Fibroblast of peridontal ligament (primary cell): ENCODE data around the gene PNCK.

Source experiments
- DNase-seq: peaks from one replicate; pipeline ENCODE4 v3.0.0-alpha.2; 2010; ENCODE audit errors: extremely low read depth

PNCK gene

GRCh38 chrX:153626863-153627674, 46.5 kb downstream of the PNCK start:
- DNase-seq, result no peak

GRCh38 chrX:153626025-153626633, 47.5 kb downstream of the PNCK start:
- DNase-seq, result no peak

GRCh38 chrX:153625271-153626024, 48.2 kb downstream of the PNCK start:
- DNase-seq, result no peak

GRCh38 chrX:153624196-153625091, 49.2 kb downstream of the PNCK start:
- DNase-seq, result no peak

- no peak for DNase-seq
These were observed 50.1 kb downstream of the PNCK start for GRCh38 chrX:153623310-153624029.

- DNase-seq, result no peak
These were observed 50.8 kb downstream of the PNCK start for GRCh38 chrX:153622661-153623309.

- DNase-seq, result no peak
These were observed 51.5 kb downstream of the PNCK start for GRCh38 chrX:153621949-153622598.

- DNase-seq, result no peak
These were observed 53.0 kb downstream of the PNCK start for GRCh38 chrX:153620576-153620975.
